K562 (cell line): ENCODE data around the gene PPP1R9A. TPM values are rescaled to one million over a fixed set of nuclear protein-coding genes. Genes with fewer than 3 reads are reported as not detected.

Source experiments
- ATAC-seq: fragments of 200-7000 bp; cut with Tn5 transposase; 3 replicates; pipeline ENCODE4 v1.9.1; 2020; ENCODE audit warnings: moderate library complexity
- Bru-seq: library from RNA; stranded (reverse); fragments of 400-500 nt; gene quantifications from one replicate; lab custom pipeline; 2021; lab: Mats Ljungman, UMichigan
- BruChase-seq, 2 experiments: library from RNA; stranded (reverse); fragments of 400-500 nt; gene quantifications; one replicate each; lab custom pipeline; 2021; lab: Mats Ljungman, UMichigan
- BruUV-seq: library from RNA; stranded (reverse); fragments of 400-500 nt; replicated peaks from 2 replicates; lab custom pipeline; 2021; lab: Mats Ljungman, UMichigan
- CTCF ChIA-PET: fragments of 300-600 bp; formaldehyde crosslinking; extraction: SDS; loops from one replicate; lab custom pipeline; 2021; ENCODE audit warnings: low intra/inter-chr PET ratio; lab: Yijun Ruan, JAX
- POLR2A ChIA-PET: fragments of 300-600, 350-650 bp; sonication (Branson Sonifier 250); formaldehyde crosslinking; extraction: SDS; loops from one replicate; lab custom pipeline; 2021; ENCODE audit warnings: antibody characterized with exemption, inconsistent platforms; lab: Yijun Ruan, JAX
- DNase-seq, 4 experiments: peaks; one replicate each; pipeline versions ENCODE4 v3.0.0 to v3.0.0-alpha.2; 2011 to 2018; ENCODE audit warnings: low spot score in 3 of 4, mixed read lengths in 3 of 4; ENCODE audit errors: extremely low read depth in 1 of 4
- FAIRE-seq: peaks from 2 replicates; lab custom pipeline; 2011; peaks lifted over from hg19 to GRCh38; lab: Jason Lieb, UNC
- H2AFZ ChIP-seq: 2 replicates; pipeline ENCODE4 v1.6.0; 2011; ENCODE audit warnings: low read depth, low read length, control low read depth, inconsistent platforms
- H3K27ac ChIP-seq: fragments of 200-600 bp; 3 replicates; pipeline ENCODE4 v1.8.0; 2011; ENCODE audit warnings: low read depth, mild to moderate bottlenecking, control low read depth, inconsistent platforms, low read length, moderate library complexity, mixed read lengths; ENCODE audit errors: extremely low read depth
- H3K27me3 ChIP-seq, 2 experiments: fragments of 300-600 bp in 1 of 2; 2 replicates in 1 of 2; 3 replicates in 1 of 2; pipeline versions ENCODE4 v1.6.0 to v1.8.0; 2011; ENCODE audit warnings: inconsistent platforms in 2 of 2, low read length in 2 of 2, mild to moderate bottlenecking in 1 of 2, mixed read lengths in 1 of 2, moderate library complexity in 1 of 2; ENCODE audit not compliant: control insufficient read depth in 2 of 2, insufficient read depth in 2 of 2
- H3K36me3 ChIP-seq: fragments of 300-600 bp; 3 replicates; pipeline ENCODE4 v1.8.0; 2011; ENCODE audit warnings: mild to moderate bottlenecking, low read length, inconsistent platforms; ENCODE audit not compliant: control insufficient read depth, insufficient read depth
- H3K4me1 ChIP-seq, 2 experiments: fragments of 200-600 bp in 1 of 2; replicated peaks in 1 of 2; 2 replicates in 1 of 2; 3 replicates in 1 of 2; pipeline versions ENCODE4 v1.5.1 to v1.8.0; 2011; ENCODE audit warnings: inconsistent platforms in 2 of 2, low read length in 2 of 2, mild to moderate bottlenecking in 1 of 2, mixed read lengths in 1 of 2, moderate library complexity in 1 of 2; ENCODE audit not compliant: control insufficient read depth in 2 of 2, insufficient read depth in 2 of 2
- H3K4me2 ChIP-seq: 2 replicates; pipeline ENCODE4 v1.6.1; 2011; ENCODE audit warnings: low read length, control low read depth, inconsistent platforms, mixed read lengths; ENCODE audit not compliant: insufficient read depth
- H3K4me3 ChIP-seq: fragments of 200-600 bp; sonication (generic), shearing (Covaris generic); 2 replicates; pipeline ENCODE4 v1.5.1; 2016; ENCODE audit warnings: control low read depth, inconsistent platforms
- H3K79me2 ChIP-seq: fragments of 200-600 bp; 3 replicates; pipeline ENCODE4 v1.8.0; 2011; ENCODE audit warnings: low read length, inconsistent platforms; ENCODE audit not compliant: control insufficient read depth, insufficient read depth
- H3K9ac ChIP-seq, 2 experiments: 2 replicates each; pipeline versions ENCODE4 v1.6.0 to v1.6.1; 2011; ENCODE audit warnings: low read depth in 2 of 2, low read length in 2 of 2, control low read depth in 1 of 2, inconsistent platforms in 1 of 2, mild to moderate bottlenecking in 1 of 2, mixed read lengths in 1 of 2; ENCODE audit not compliant: insufficient read depth in 1 of 2
- H3K9me1 ChIP-seq: one replicate; pipeline ENCODE4 v1.6.0; 2011; ENCODE audit warnings: inconsistent platforms, mild to moderate bottlenecking, low read length, moderate library complexity; ENCODE audit not compliant: control insufficient read depth, insufficient read depth
- H3K9me3 ChIP-seq: replicated peaks from 2 replicates; pipeline ENCODE4 v1.5.1; 2011; ENCODE audit warnings: low read depth, low read length, inconsistent platforms; ENCODE audit not compliant: control insufficient read depth, insufficient read depth
- H4K20me1 ChIP-seq: replicated peaks from 2 replicates; pipeline ENCODE4 v1.6.1; 2011; ENCODE audit warnings: low read length, inconsistent platforms, mixed read lengths; ENCODE audit not compliant: control insufficient read depth, insufficient read depth
- ARHGAP35 ChIP-seq: fragments of 450-650 bp; IDR thresholded peaks from 2 replicates; pipeline ENCODE4 v1.6.1; 2018; ENCODE audit not compliant: partially characterized antibody
- BCL6 ChIP-seq: fragments of 250-450 bp; sonication (Bioruptor Pico); IDR thresholded peaks from 2 replicates; pipeline ENCODE4 v1.4.0; 2020
- FIP1L1 ChIP-seq: fragments of 200-400 bp; formaldehyde crosslinking; IDR thresholded peaks from 2 replicates; pipeline ENCODE4 v1.6.1; 2018; ENCODE audit warnings: mild to moderate bottlenecking, low read depth, low read length; ENCODE audit not compliant: poor library complexity, severe bottlenecking
- HCFC1 ChIP-seq: IDR thresholded peaks from 2 replicates; pipeline ENCODE4 v1.6.1; 2012; ENCODE audit warnings: low read depth, low read length, improper control_type of control experiment
- ILF3 ChIP-seq: fragments of 450-650 bp; IDR thresholded peaks from 2 replicates; pipeline ENCODE4 v1.6.1; 2018; ENCODE audit warnings: antibody characterized with exemption, mild to moderate bottlenecking, moderate library complexity, borderline replicate concordance
- MYC ChIP-seq, 2 experiments: fragments of 250-450 bp in 1 of 2; sonication (Bioruptor Pico) in 1 of 2; IDR thresholded peaks; 2 replicates each; pipeline versions ENCODE4 v1.5.1 to v1.6.1; 2012 to 2021; ENCODE audit warnings: low read depth in 2 of 2, borderline replicate concordance in 1 of 2, improper control_type of control experiment in 1 of 2, low read length in 1 of 2, mild to moderate bottlenecking in 1 of 2, moderate library complexity in 1 of 2
- NBN ChIP-seq: fragments of 450-650 bp; IDR thresholded peaks from 2 replicates; pipeline ENCODE4 v1.6.1; 2016; ENCODE audit warnings: low read depth, mild to moderate bottlenecking
- POLR2AphosphoS2 ChIP-seq: IDR thresholded peaks from 2 replicates; pipeline ENCODE4 v1.6.1; 2012; ENCODE audit warnings: low read length, improper control_type of control experiment
- POLR2G ChIP-seq: fragments of 200-400 bp; formaldehyde crosslinking; IDR thresholded peaks from 2 replicates; pipeline ENCODE4 v1.6.1; 2017; ENCODE audit warnings: low read depth, mild to moderate bottlenecking, antibody characterized with exemption, low read length, moderate library complexity
- POLR3A ChIP-seq: IDR thresholded peaks from 2 replicates; pipeline ENCODE4 v1.6.1; 2011; ENCODE audit warnings: borderline replicate concordance, mild to moderate bottlenecking, moderate library complexity; ENCODE audit not compliant: insufficient read length, insufficient read depth; ENCODE audit errors: extremely low read depth
- RBFOX2 ChIP-seq: fragments of 200-400 bp; formaldehyde crosslinking; IDR thresholded peaks from 2 replicates; pipeline ENCODE4 v1.6.1; 2017; ENCODE audit warnings: low read depth, mild to moderate bottlenecking, low read length, moderate library complexity
- RFX1 ChIP-seq: fragments of 450-650 bp; IDR thresholded peaks from 2 replicates; pipeline ENCODE4 v1.6.1; 2016; ENCODE audit warnings: mild to moderate bottlenecking, moderate library complexity
- SOX6 ChIP-seq: fragments of 450-650 bp; IDR thresholded peaks from 2 replicates; pipeline ENCODE4 v1.6.1; 2014; ENCODE audit warnings: mild to moderate bottlenecking
- TBL1XR1 ChIP-seq, 2 experiments: IDR thresholded peaks; 2 replicates each; pipeline ENCODE4 v1.6.1; 2012; ENCODE audit warnings: improper control_type of control experiment in 2 of 2, low read length in 2 of 2, mild to moderate bottlenecking in 1 of 2
- ZNF212 ChIP-seq: fragments of 450-650 bp; formaldehyde crosslinking; IDR thresholded peaks from 2 replicates; pipeline ENCODE4 v1.4.0; 2020; ENCODE audit warnings: mild to moderate bottlenecking
- WGBS: fragments of 100-300 bp; shearing (Covaris generic); methylation state at CpG from one replicate; pipeline ENCODE4 v1.1.6; 2016; ENCODE audit warnings: low coverage, mixed read lengths; ENCODE audit not compliant: insufficient coverage; ENCODE audit errors: missing lambda C conversion rate; 5-methylcytosine and 5-hydroxymethylcytosine counted together
- in situ Hi-C: fragments of 300-500 bp; cut with MboI; formaldehyde crosslinking; loops from 4 replicates; pipeline ENCODE4 v1.15.0; 2018; ENCODE audit warnings: inconsistent platforms, mixed read lengths
- intact Hi-C: fragments of 100-400 bp; cut with micrococcal nuclease; formaldehyde crosslinking; loops from 2 replicates; pipeline ENCODE4 v1.14.2; 2022
- long read RNA-seq, 3 experiments: library from polyadenylated mRNA in 2 of 3; library from RNA in 1 of 3; unstranded in 2 of 3; stranded (forward) in 1 of 3; transcript quantifications; one replicate each; pipeline ENCODE4 v2.0.0, GENCODE V29; 2019 to 2022
- polyA minus RNA-seq, 3 experiments: library from RNA; depleted of rRNA, polyadenylated mRNA; stranded (reverse); fragments of >200 nt; gene quantifications; 2 replicates each; pipeline ENCODE4 v1.2.3, GENCODE V29; 2011
- polyA plus RNA-seq, 8 experiments: library from polyadenylated mRNA; depleted of rRNA in 4 of 8; stranded (reverse) in 5 of 8; unstranded in 3 of 8; fragments of >200 nt; fragmentation: Nextera tagmentation in 2 of 8; fragmentation: Illumina TruSeq in 1 of 8; extraction: Ambion mirVana in 2 of 8; extraction: Trizol in 1 of 8; gene quantifications; 2 replicates each; pipeline versions ENCODE4 v1.2.1 to v1.2.3, GENCODE V29; 2011 to 2014; ENCODE audit warnings: inconsistent platforms in 1 of 8, missing spikeins in 1 of 8
- total RNA-seq, 7 experiments: library from RNA; depleted of rRNA in 6 of 7; stranded (reverse); fragments of >200 nt in 6 of 7; fragmentation: Illumina TruSeq in 2 of 7; extraction: Trizol in 2 of 7; gene quantifications; 2 replicates each; pipeline versions ENCODE4 v1.2.1 to v1.2.3, GENCODE V29; 2011 to 2021; ENCODE audit warnings: low replicate concordance in 1 of 7
- TF ChIP-seq, protein P1 (sequence below), 2 experiments: fragments of 450-650 bp in 1 of 2; IDR thresholded peaks; 2 replicates each; pipeline ENCODE4 v1.6.1; 2011 to 2017; ENCODE audit warnings: low read depth in 2 of 2, antibody characterized with exemption in 1 of 2, borderline replicate concordance in 1 of 2, low read length in 1 of 2, mild to moderate bottlenecking in 1 of 2, mixed read lengths in 1 of 2; ENCODE audit not compliant: control insufficient read depth in 1 of 2

The PPP1R9A gene
- total RNA-seq (2011; cell fraction: chromatin; rRNA removed; ENCODE audit: low replicate concordance): not detected in 2 replicates
- not detected in 2 replicates for total RNA-seq (2011; cell fraction: nucleolus; rRNA removed)
- not detected in 2 replicates for total RNA-seq (2011; cell fraction: nucleoplasm; rRNA removed)
- total RNA-seq (2014; rRNA removed) (not detected in 2 replicates), total RNA-seq (2014; rRNA removed; fragmentation: Illumina TruSeq; extraction: Trizol) (not detected in 2 replicates), total RNA-seq (2015; rRNA removed; fragmentation: Illumina TruSeq; extraction: Trizol) (not detected in 2 replicates), total RNA-seq (2021) (0.02 and 0.24 TPM in 2 replicates), polyA plus RNA-seq (2011; rRNA removed) (not detected in 2 replicates), polyA plus RNA-seq (2014; fragmentation: Illumina TruSeq; extraction: Trizol) (not detected in 2 replicates), polyA plus RNA-seq (2014; fragmentation: Nextera tagmentation; extraction: Ambion mirVana) (not detected), polyA plus RNA-seq (2014; rRNA removed) (not detected in 2 replicates), polyA minus RNA-seq (2011; rRNA and poly(A)+ RNA removed) (0.07 TPM in 1 of 2 replicates, not detected in the other), Bru-seq, nascent RNA (percentile 8 among the genes with signal in this experiment), BruChase-seq, experiment 1, labeled RNA remaining after a 2-hour chase (percentile 9 among the genes with signal in this experiment), BruChase-seq, experiment 2, labeled RNA remaining after a 6-hour chase (percentile 10 among the genes with signal in this experiment)
- polyA plus RNA-seq (2011; cell fraction: cytosol; rRNA removed): not detected in 2 replicates
- polyA plus RNA-seq (2011; cell fraction: nucleus; rRNA removed): not detected in 2 replicates
- not detected in 2 replicates for polyA plus RNA-seq (2012)
- not detected in 2 replicates for polyA minus RNA-seq (2011; cell fraction: cytosol; rRNA and poly(A)+ RNA removed)
- not detected in 2 replicates for polyA minus RNA-seq (2011; cell fraction: nucleus; rRNA and poly(A)+ RNA removed)
- long read RNA-seq, experiment 1: 0 reads
- long read RNA-seq, experiment 2: 0 reads
- long read RNA-seq, experiment 3: 0 reads

GRCh38 chr7:94907026-94907810 is at the start of gene PPP1R9A:
TSS of gene PPP1R9A (plus strand) at chr7:94907594. CDS start at chr7:94910114, 2,520 bp downstream.
- Histone ChIP-seq H3K4me1 (peaks cover 0 to 3% of the 10 kb centered on the region in 2 experiments; a peak in 1 of 5 replicates), H3K4me3 (no peak within 1 kb of the TSS), H3K36me3 (no peaks in the 10 kb centered on the region), H3K79me2 (no peaks in the 10 kb centered on the region), H3K9ac (no peak within 1 kb of the TSS), H2AFZ (no peak within 1 kb of the TSS), H3K9me3 (no peaks in the 10 kb centered on the region), H3K27ac (no peak within 1 kb of the TSS), H4K20me1 (no peaks in the 10 kb centered on the region), H3K4me2 (no peak within 1 kb of the TSS), H3K27me3 (no peaks in the 10 kb centered on the region), H3K9me1 (no peaks in the 10 kb centered on the region)
- WGBS: 4% methylated on average over 18 of the region's 36 CpGs
- intact Hi-C loops (no loop called here), in situ Hi-C loops (no loop called here)
- no TSS peak for BruUV-seq
- POLR2A ChIA-PET: no interaction called here
- FAIRE-seq (no peak), ATAC-seq (no peak), DNase-seq (no peak)
- CTCF ChIA-PET: no interaction called here
- TF ChIP-seq FIP1L1 (no peak), NBN (no peak), BCL6 (no peak), ILF3 (no peak), ZNF212 (CRISPR knock-in tag) (no peak), HCFC1 (no peak), RBFOX2 (no peak), ARHGAP35 (no peak), RFX1 (no peak), SOX6 (no peak), TBL1XR1 (IDR thresholded peaks at IDR 0.05; ENCODE audit: low read length in 2 of 2) (no peak), MYC (IDR thresholded peaks at IDR 0.05; ENCODE audit: low read depth, low read length) (no peak), MYC (CRISPR knock-in tag; IDR thresholded peaks at IDR 0.05; ENCODE audit: borderline replicate concordance, low read depth) (no peak), POLR2G (no peak), POLR2AphosphoS2 (no peak), POLR3A (no peak)
- TF ChIP-seq, protein P1, sequence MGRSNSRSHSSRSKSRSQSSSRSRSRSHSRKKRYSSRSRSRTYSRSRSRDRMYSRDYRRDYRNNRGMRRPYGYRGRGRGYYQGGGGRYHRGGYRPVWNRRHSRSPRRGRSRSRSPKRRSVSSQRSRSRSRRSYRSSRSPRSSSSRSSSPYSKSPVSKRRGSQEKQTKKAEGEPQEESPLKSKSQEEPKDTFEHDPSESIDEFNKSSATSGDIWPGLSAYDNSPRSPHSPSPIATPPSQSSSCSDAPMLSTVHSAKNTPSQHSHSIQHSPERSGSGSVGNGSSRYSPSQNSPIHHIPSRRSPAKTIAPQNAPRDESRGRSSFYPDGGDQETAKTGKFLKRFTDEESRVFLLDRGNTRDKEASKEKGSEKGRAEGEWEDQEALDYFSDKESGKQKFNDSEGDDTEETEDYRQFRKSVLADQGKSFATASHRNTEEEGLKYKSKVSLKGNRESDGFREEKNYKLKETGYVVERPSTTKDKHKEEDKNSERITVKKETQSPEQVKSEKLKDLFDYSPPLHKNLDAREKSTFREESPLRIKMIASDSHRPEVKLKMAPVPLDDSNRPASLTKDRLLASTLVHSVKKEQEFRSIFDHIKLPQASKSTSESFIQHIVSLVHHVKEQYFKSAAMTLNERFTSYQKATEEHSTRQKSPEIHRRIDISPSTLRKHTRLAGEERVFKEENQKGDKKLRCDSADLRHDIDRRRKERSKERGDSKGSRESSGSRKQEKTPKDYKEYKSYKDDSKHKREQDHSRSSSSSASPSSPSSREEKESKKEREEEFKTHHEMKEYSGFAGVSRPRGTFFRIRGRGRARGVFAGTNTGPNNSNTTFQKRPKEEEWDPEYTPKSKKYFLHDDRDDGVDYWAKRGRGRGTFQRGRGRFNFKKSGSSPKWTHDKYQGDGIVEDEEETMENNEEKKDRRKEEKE (IDR thresholded peaks at IDR 0.05; ENCODE audit: borderline replicate concordance in 1 of 2, control insufficient read depth in 1 of 2, low read depth in 2 of 2, low read length in 1 of 2): no peak
